NCI-H128 (cell line): ENCODE results near the gene ATP11B.
"Not testable (repeated sequence)": the region's sequence is repeated elsewhere in the genome, so short reads cannot be mapped to it uniquely, and the experiment has no call there.

Experiments used
- DNase-seq: peaks from one replicate; lab custom pipeline; 2025; ENCODE audit not compliant: unreplicated experiment; lab: John Stamatoyannopoulos, UW

The ATP11B gene

DNA sequence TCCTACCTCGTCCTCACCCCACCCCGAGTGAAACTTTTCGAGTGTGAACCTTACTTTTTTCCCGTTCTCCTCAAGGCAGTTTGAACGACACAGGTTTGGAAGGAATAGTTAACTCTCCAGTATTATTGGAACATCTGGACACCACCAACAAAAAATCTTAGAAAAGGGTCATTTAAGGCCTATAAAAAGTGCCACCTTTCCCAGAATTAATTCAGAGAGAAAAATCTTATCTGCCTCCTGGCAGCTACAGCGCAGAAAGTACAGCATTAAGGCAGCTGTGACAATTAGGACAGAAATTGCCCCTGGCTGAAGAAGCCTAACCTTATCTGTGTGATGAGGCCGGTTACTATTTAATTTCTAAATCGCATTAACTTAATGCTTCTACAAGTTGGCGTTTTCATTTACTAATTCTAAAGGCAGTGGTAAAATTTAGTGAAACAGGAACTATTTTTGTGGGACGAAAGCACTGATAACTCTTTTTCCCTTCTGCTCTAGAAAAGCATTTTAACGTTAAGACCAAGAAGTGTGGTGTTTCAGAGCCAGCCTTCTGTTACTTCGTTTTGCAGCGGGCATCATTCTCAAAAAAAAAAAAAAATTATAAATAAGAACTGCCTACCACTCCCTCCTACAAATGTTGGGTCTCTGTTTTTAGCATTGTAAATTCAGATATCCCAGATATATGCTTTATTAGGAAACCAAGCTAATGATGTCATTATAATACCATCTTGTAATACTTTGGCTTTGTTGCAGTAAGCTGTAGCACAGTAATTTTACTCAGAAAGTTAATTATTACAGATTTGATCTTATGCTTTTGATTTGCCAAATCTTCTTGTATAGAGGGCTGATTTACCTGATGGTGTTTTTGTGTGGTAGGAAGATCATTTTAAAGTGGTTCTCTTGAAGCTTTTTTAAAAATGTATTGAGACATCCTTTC is 1.4 kb downstream of the ATP11B start:
- DNase-seq: no peak

- no peak for DNase-seq
These were observed 2.1 kb downstream of the ATP11B start for GRCh38 chr3:182795389-182795782.

DNA sequence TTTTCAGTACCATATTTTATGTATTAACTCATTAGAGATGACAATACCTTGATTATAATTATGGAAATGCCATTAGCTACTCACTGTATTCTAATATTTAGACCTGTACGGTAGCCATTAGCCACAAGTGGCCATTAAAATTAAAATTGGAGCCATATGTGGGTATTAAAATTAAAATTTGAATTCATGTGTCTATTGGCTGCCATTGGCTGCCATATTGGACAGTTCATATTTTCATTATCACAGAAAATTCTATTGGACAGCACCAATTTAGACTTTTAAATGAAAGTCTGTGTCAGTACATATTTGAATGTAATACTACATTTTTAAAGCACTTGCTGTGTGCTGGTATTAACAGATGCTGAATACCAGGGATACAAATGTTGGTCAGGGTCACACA is 3.0 kb downstream of the ATP11B start:
- no peak for DNase-seq

DNA sequence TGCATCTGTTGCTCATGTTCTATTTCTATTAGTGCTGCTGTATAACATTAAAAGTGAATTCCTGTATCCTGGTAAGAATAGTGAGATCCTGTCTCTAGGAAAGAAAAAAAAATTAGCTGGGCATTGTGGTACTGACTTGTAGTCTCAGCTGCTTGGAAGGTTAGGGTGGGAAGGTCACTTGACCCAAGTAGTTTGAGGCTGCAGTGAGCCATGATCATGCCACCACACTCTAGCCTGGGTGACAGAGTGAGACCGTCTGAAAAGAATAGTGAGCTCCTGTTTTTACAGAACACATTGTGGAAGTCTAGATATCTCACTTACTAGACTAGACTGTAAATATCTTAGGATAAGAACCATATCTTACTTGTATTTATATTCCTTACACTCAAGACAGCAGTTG is 4.6 kb downstream of the ATP11B start:
- DNase-seq: no peak

DNA sequence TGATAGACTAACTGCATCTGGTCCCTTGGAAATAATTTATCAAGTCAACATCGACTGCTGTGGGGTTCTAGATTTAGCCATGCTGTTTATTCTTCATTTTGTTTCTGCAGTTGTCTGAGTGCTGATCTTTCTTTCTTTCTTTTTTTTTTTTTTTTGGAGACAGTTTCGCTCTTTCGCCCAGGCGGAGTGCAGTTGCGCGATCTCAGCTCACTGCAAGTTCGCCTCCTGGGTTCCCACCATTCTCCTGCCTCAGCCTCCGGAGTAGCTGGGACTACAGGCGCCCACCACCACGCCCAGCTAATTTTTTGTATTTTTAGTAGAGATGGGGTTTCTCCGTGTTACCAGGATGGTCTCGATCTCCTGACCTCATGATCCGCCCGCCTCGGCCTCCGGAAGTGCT is 5.8 kb downstream of the ATP11B start:
- DNase-seq: not testable (repeated sequence)

- DNase-seq: no peak
These were observed 7.2 kb downstream of the ATP11B start for GRCh38 chr3:182800508-182800907.

DNA sequence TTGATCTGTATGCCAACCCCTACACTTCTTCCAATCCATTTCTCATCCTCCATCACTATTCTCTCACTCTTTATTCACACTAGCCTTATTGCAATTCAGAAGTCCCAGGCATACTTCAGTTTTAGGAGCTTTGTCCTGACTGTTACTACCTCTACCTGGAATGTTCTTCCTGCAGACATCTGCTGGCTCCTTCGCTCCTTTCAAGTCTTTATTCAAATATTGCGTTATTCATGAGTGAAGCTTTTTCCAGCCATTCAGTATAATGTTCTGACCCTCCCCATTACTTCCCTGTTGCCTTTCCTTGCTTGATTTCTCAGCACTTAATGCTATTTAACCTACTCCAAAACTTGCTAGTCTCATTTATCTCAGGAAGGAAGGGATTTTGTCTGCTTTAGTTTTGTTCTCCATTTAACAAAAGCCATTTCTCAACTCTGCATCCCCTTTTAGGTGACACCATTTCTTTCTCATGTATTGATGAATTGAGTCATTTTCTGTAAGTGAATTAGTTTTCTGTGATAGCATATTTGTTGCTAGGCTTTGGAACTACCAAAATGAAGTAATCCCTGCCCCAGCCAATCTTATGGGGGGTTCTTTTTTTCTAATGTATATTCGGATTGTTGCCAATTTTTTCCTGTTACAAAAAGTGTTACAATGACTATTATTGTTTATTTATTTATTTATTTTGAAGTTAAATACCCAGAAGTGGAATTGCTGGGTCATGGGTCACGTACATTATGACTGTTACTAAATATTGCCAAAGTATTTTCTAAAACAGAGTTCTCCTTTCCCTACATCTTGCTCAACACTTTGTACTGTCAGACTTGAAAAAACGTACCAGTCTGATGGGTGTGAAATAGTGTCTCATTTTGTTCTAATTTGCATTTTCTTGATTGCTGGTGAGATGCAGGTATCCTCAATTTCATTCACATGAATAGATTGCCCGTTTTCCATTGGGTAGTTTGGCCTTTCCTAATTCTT is 9.4 kb downstream of the ATP11B start:
- DNase-seq: no peak

- no peak for DNase-seq
These were observed 10.3 kb downstream of the ATP11B start for GRCh38 chr3:182803596-182803995.

DNA sequence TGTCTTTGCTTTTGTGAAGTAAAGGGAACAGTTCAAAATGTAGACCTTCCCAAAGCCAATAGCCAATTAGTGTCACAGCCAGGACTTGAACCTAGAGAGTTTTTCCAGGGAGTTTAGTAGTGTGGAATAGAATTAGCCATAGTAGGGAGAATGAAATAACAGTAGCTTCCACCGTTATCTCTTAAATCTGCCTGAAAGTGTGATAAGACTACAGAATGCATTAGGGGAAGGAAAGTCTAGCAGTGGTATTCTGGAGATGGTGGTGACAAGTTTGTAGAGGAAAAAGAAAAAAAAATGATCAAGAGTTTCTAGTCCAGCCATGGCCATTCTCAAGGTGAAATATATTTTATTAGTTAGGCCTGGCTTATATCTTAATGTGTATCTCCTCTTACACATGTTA is 13.8 kb downstream of the ATP11B start:
- DNase-seq: no peak

- DNase-seq: no peak
These were observed 14.9 kb downstream of the ATP11B start for GRCh38 chr3:182808041-182808770.

DNA sequence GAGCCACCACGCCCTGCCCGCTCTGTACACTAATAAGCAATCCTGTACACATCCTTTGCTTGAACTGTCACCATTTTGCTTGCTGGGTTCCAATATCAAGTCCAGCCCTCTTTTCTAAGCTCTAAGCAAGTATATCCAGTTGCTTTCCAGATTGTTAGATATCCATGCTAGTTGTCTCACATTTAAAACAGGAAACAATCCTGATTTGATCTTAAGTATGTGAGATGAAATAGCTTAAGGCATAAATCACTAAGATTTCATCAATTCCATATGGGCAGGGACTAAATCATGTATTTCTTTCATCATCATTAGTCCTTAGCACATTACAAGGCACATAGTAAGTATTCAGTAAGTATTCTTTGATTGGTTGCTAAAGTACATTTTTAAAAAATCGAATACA is 16.2 kb downstream of the ATP11B start:
- DNase-seq: no peak

DNA sequence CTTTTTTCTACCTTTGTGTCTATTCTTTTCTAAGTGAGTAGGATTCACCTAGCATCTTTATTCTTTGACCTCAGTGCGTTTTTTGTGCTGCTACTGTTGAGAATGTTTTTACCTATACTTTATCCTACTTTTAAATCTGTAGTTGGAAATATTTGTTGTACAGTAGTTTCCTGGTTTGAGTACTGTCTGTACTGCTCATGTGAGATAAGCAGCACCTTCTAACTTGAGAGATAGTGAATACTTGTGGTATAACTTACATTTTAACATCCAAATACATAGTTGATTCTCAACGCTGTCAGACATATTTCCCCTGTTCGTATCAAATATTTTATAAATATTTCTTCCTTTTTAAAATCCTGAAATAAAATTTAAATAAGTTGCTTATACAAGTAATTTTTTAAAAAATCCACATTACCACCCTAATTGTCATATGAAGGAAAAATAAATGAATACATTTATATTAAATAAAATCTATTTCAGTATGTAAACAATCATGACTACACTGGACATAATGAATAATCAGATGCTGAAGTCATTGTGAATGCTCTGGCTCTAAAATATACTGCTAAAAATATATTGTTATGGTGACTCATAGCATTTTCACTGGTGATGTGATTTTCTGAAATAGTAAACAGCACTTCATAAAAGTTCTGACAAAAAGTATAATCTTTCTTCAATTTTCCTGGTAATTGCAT is 17.4 kb downstream of the ATP11B start:
- DNase-seq: no peak

GRCh38 chr3:182811269-182811596 is 17.9 kb downstream of the ATP11B start:
- no peak for DNase-seq

DNA sequence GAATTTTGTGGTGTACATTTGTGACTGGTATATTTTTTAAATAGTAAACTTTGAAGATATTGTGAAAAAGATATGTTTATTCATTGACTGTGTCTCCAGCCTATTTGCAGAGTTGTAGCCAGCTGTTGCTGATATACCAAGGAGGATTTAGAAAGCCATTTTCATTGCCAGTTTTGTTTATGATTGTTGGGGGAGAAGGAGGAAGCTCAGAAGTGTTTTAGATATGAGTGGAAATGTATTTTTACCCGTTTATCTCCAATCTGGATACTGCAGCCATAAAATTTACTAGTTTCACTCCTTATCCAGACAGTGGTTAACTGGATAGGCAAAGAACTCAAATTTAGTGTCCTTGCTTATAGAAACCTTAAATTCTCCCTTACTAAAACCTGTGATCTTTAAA is 18.8 kb downstream of the ATP11B start:
- no peak for DNase-seq

- DNase-seq: no peak
These were observed 21.2 kb downstream of the ATP11B start for GRCh38 chr3:182814419-182815062.

DNA sequence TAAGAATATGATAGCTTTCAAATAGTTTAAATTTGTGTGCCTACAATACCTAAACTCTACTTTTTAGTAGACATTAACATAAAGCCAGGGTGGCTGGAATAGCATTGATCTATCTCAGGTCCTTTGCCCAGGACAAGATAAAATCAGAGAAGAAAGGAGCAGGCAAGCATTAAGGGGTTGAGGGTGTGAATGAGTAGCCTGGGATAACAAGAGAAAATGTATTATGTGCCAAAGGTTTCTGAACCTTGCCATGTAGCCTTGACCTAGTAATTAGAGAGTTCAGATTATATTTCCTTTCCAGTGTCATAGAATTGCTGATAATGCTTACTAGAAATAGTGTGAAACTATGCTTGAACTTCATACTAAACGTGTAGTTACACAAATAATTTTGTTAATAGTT is 22.9 kb downstream of the ATP11B start:
- DNase-seq: no peak

GRCh38 chr3:182818296-182818978 is 25.1 kb downstream of the ATP11B start:
- DNase-seq: no peak

DNA sequence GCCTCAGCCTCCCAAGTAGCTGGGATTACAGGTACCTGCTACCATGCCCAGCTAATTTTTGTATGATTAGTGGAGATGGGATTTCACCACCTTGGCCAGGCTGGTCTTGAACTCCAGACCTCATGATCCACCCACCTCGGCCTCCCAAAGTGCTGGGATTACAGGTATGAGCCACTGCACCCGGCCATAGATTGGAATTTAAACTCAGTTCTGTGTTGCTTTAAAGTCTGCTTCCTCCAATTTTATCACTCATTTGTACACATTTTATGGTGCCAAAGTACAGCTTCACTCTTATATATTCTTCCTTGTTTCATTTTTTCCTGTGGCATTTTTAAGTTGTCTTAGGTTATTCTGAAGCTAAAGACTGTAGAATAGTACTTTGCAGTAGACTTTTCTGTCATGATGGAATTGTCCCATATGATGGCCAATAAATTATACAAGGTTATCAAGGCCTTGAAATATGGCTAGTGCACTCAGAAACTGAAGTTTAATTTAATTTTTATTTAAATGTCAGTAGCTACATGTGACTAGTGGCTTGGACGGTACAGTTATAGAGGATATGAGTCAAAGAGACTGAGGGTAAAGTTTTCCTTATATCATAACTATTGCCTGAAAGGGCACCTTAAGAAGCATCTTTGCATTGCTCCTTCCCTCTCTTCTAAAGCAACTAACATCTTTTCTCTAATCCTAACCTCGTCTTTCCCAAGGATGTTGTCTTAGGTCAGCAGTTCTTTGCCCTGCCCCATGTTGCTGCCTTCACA is 28.1 kb downstream of the ATP11B start:
- DNase-seq: no peak

DNA sequence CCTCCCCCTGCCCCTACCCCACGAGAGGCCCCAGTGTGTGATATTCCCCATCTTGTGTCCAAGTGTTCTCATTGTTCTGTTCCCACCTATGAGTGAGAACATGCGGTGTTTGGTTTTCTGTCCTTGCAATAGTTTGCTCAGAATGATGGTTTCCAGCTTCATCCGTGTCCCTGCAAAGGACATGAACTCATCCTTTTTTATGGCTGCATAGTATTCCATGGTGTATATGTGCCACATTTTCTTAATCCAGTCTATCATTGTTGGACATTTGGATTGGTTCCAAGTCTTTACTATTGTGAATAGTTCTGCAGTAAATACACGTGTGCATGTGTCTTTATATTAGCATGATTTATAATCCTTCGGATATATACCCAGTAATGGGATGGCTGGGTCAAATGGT is 29.0 kb downstream of the ATP11B start:
- not testable (repeated sequence) for DNase-seq
